Ishikawa (cell line): ENCODE measurements around the gene GRIK2.

Experiments
- CEBPB ChIP-seq: IDR thresholded peaks from 2 replicates; pipeline ENCODE4 v1.6.1; 2012
- CREB1 ChIP-seq: IDR thresholded peaks from 2 replicates; pipeline ENCODE4 v1.6.1; 2012; ENCODE audit warnings: low read depth
- EGR1 ChIP-seq: IDR thresholded peaks from 2 replicates; pipeline ENCODE4 v1.6.1; 2012
- EP300 ChIP-seq: IDR thresholded peaks from 2 replicates; pipeline ENCODE4 v1.6.1; 2012; ENCODE audit warnings: borderline replicate concordance
- FOXM1 ChIP-seq: IDR thresholded peaks from 2 replicates; pipeline ENCODE4 v1.6.1; 2012; ENCODE audit warnings: low read depth, borderline replicate concordance
- NFIC ChIP-seq: IDR thresholded peaks from 2 replicates; pipeline ENCODE4 v1.6.1; 2012
- RAD21 ChIP-seq: IDR thresholded peaks from 2 replicates; pipeline ENCODE4 v1.6.1; 2012; ENCODE audit warnings: low read depth
- TAF1 ChIP-seq: IDR thresholded peaks from 2 replicates; pipeline ENCODE4 v1.6.1; 2012; ENCODE audit warnings: low read depth, mild to moderate bottlenecking
- TCF12 ChIP-seq: IDR thresholded peaks from 2 replicates; pipeline ENCODE4 v1.6.1; 2012; ENCODE audit warnings: low read depth
- TEAD4 ChIP-seq: IDR thresholded peaks from 2 replicates; pipeline ENCODE4 v1.6.1; 2012
- YY1 ChIP-seq: IDR thresholded peaks from 2 replicates; pipeline ENCODE4 v1.6.1; 2012; ENCODE audit warnings: low read depth
- ZBTB7A ChIP-seq: IDR thresholded peaks from 2 replicates; pipeline ENCODE4 v1.6.1; 2012; ENCODE audit warnings: low read depth
- TF ChIP-seq, protein P1 (sequence below): IDR thresholded peaks from 2 replicates; pipeline ENCODE4 v1.6.1; 2012; ENCODE audit warnings: low read depth, mild to moderate bottlenecking
- TF ChIP-seq, protein P2 (sequence below): IDR thresholded peaks from 2 replicates; pipeline ENCODE4 v1.6.1; 2012
- TF ChIP-seq, protein P3 (sequence below): IDR thresholded peaks from 2 replicates; pipeline ENCODE4 v1.6.1; 2012

Gene GRIK2

DNA sequence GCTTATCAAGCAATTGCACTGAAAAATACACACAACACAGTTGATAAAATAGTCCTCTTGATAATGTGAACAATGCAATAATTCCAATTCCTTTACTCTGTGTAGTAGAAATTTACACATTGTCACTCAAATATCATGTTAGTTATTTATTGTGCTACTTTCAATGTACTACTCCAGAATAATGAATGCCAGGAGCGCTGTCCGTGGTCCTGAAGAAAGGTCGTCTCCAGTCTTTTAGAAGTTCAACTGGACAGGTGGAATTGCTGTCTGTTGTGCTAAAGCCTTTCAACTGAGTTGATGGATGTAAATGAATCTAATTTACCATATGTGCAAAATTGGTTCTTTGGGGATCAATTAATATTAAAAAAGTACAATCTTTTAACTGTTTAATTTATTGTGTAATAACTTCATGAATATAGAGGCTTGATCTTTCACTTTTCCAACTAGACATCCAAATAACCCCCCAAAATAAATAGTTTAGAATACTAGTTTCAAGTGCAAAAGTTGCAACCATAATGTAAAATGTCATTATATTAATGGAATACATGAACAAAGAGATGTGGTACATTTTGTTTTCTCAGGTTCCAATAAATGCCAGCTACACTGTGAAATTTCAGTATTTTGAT is 3.2 kb downstream of the GRIK2 start:
- no peak for TF ChIP-seq EGR1
- TF ChIP-seq TEAD4, result peak; percentile 87
- TF ChIP-seq, protein P1, sequence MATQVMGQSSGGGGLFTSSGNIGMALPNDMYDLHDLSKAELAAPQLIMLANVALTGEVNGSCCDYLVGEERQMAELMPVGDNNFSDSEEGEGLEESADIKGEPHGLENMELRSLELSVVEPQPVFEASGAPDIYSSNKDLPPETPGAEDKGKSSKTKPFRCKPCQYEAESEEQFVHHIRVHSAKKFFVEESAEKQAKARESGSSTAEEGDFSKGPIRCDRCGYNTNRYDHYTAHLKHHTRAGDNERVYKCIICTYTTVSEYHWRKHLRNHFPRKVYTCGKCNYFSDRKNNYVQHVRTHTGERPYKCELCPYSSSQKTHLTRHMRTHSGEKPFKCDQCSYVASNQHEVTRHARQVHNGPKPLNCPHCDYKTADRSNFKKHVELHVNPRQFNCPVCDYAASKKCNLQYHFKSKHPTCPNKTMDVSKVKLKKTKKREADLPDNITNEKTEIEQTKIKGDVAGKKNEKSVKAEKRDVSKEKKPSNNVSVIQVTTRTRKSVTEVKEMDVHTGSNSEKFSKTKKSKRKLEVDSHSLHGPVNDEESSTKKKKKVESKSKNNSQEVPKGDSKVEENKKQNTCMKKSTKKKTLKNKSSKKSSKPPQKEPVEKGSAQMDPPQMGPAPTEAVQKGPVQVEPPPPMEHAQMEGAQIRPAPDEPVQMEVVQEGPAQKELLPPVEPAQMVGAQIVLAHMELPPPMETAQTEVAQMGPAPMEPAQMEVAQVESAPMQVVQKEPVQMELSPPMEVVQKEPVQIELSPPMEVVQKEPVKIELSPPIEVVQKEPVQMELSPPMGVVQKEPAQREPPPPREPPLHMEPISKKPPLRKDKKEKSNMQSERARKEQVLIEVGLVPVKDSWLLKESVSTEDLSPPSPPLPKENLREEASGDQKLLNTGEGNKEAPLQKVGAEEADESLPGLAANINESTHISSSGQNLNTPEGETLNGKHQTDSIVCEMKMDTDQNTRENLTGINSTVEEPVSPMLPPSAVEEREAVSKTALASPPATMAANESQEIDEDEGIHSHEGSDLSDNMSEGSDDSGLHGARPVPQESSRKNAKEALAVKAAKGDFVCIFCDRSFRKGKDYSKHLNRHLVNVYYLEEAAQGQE, result peak; percentile 96

DNA sequence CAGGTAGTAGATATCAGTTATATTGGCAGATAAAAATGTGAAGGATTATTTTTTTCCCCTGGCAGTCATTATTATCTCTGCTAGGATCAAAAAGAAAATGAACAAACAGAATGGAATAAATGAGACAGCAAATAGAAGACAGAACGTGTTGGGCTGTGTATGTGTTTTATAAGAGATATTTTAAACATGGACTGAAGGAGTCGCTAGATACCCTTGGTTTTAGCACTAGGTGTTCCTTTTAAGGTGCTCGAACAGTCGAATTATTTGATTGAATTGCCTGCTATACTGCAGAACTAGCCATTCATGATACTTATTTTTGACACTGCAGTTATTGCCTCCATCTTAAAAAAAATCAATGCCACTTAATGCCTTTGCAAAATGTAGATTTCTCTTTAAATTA is 3.7 kb downstream of the GRIK2 start:
- TF ChIP-seq CEBPB (no peak), TAF1 (no peak), YY1 (no peak), RAD21 (peak; percentile 40)
- TF ChIP-seq, protein P2, sequence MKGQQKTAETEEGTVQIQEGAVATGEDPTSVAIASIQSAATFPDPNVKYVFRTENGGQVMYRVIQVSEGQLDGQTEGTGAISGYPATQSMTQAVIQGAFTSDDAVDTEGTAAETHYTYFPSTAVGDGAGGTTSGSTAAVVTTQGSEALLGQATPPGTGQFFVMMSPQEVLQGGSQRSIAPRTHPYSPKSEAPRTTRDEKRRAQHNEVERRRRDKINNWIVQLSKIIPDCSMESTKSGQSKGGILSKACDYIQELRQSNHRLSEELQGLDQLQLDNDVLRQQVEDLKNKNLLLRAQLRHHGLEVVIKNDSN, result no peak

DNA sequence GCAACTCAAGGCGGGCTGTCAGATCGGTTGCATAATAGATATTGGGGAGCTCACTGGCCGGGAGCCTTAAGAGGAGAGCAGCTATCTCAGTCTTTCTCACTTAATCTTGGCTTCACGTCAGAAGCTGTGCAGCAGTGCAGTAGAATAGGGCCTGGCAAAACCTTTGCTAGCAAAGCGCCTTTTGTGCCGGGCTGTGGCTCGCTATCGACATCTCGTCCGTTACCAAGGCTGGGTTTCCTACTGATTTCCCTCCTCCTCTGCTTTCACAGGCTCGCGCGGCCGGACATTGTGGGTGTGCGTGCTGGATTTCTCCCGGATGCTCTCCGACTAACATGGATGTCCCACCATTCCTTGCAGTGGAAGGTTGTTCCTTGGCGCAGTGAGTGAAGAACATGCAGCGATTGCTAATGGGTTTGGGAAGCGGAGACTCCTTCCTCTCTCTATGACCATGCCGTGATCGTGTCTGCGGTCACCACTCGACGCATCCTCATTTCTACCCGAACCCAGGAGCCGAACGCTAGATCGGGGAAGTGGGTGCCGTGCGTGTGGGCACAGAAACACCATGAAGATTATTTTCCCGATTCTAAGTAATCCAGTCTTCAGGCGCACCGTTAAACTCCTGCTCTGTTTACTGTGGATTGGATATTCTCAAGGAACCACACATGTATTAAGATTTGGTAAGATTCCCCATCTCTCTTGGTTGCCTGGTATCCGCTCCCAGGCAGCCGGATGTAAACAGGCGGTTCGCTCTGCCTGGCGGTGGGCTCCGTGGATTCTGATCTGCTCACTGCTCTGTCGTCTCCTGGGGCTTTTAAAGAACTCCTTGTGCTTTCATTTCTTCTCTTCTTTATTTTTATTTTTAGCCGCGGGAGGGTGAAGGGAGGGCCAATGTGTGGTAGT is 5.5 kb downstream of the GRIK2 start:
- TF ChIP-seq, protein P2, result no peak
- TF ChIP-seq EP300 (no peak), NFIC (no peak), ZBTB7A (no peak), YY1 (no peak)

DNA sequence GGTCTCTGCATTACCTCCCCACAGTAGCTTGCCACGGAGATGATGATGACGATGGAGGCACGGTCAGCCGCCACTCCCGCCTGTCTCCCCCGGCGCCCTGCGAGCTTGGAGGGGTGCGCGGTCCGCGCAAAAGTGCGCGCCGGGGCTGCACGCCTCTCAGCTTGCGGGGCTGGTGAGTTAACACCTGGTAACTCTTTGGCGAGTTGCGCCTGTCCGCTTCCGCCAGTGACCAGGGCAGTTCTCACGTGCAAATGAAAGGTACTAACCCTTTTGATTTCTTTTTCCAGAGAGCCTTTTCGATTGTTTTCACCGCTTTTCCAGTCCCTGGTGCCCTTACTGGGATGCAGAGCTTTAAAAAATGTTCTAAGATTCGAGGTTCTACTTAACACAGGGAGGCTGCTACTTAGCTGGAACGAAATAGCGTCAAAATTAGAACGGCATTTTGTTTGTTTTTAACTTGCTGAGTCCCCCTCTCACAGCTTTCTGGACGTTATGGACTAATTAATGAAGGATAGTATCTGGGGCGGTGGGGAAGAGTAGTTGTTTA is 6.2 kb downstream of the GRIK2 start:
- TF ChIP-seq CREB1, result no peak
- TF ChIP-seq FOXM1, result no peak
- no peak for TF ChIP-seq TCF12
- TF ChIP-seq EP300, result no peak
- TF ChIP-seq, protein P3, sequence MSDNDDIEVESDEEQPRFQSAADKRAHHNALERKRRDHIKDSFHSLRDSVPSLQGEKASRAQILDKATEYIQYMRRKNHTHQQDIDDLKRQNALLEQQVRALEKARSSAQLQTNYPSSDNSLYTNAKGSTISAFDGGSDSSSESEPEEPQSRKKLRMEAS, result no peak
- TF ChIP-seq ZBTB7A, result no peak
- TF ChIP-seq EGR1, result no peak
- no peak for TF ChIP-seq TAF1
- TF ChIP-seq CEBPB, result no peak
- TF ChIP-seq, protein P2, result no peak
- TF ChIP-seq, protein P1, result no peak
- TF ChIP-seq RAD21, result no peak
- TF ChIP-seq NFIC, result no peak
- TF ChIP-seq TEAD4, result no peak
- TF ChIP-seq YY1, result no peak

DNA sequence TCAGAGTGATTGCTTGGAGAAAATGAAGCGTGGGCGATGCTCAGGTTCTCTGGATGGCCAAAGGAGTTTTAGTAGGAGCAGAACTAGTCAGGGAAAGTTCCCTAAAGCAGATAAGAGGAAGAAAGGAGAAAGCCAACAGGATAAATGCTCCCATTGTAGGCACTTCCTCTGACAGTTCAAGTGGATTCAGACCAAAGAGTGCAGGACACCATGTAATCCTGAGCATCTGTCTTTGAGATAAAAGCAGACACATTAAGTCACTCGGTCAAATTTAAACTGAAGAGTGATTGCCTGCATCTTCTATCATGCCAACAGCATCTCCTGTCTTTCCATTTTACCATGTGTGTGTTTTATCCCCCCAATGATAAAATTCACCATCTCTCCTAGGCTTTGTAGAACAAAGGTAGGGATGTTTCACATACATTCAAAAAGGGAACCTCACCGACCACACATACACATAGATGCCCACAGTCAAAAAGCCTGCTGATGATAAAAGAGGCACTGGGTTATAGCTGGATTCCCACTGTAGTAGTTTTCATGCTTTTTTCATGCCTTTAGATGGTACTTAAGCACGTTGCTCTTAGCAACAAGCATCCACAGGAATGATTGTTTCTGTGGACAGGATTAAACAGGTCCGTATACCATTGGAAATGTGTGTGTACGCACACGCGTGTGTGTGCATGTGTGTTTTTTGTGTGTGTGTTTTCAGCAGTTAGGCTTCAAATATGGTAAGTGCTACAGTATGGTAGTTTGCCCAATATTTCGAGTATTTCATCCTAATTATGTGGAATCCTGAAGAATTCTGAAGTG is 7.0 kb downstream of the GRIK2 start:
- TF ChIP-seq CEBPB (no peak), TEAD4 (no peak), FOXM1 (no peak), EGR1 (no peak), NFIC (no peak), RAD21 (no peak), CREB1 (no peak), TCF12 (no peak), YY1 (no peak), EP300 (no peak)
- TF ChIP-seq, protein P3, result no peak
- TF ChIP-seq, protein P1, result no peak
